Heart left ventricle (tissue), 16 donors: Measurements from ENCODE around the gene ZNF500. TPM values are rescaled to one million over a fixed set of nuclear protein-coding genes. Genes with fewer than 3 reads are reported as not detected.

Experiments used
- ATAC-seq, 4 donors: fragments of 200-7000 bp; cut with Tn5 transposase; one replicate each; pipeline ENCODE4 v1.9.1; 2020 to 2022; ENCODE audit warnings: moderate library complexity in 4 of 4, mild to moderate bottlenecking in 3 of 4, moderate number of reproducible peaks in 1 of 4
- DNase-seq, 5 donors: peaks; one replicate each; pipeline ENCODE4 v3.0.0-alpha.2; 2020
- H3K27ac ChIP-seq, 12 donors: fragments of 200-600 bp; sonication (generic) in 4 of 12; one replicate each; pipeline versions ENCODE4 v1.5.0 to v1.8.0; 2016 to 2022; ENCODE audit warnings: mild to moderate bottlenecking in 2 of 12
- H3K27me3 ChIP-seq, 9 donors: fragments of 200-600 bp; sonication (generic) in 2 of 9; one replicate each; pipeline versions ENCODE4 v1.5.1 to v1.8.0; 2016 to 2022; ENCODE audit warnings: mild to moderate bottlenecking in 3 of 9
- H3K36me3 ChIP-seq, 9 donors: fragments of 200-600 bp; sonication (generic) in 2 of 9; one replicate each; pipeline versions ENCODE4 v1.5.0 to v1.8.0; 2018 to 2022; ENCODE audit warnings: mild to moderate bottlenecking in 2 of 9
- H3K4me1 ChIP-seq, 12 donors: fragments of 200-600 bp; sonication (generic) in 4 of 12; one replicate each; pipeline versions ENCODE4 v1.5.0 to v1.8.0; 2016 to 2022; ENCODE audit warnings: mild to moderate bottlenecking in 3 of 12
- H3K4me3 ChIP-seq, 12 donors: fragments of 200-600 bp; sonication (generic) in 4 of 12; one replicate each; pipeline versions ENCODE4 v1.5.0 to v1.8.0; 2017 to 2022; ENCODE audit warnings: mild to moderate bottlenecking in 9 of 12, moderate library complexity in 4 of 12
- H3K9me3 ChIP-seq, 12 donors: fragments of 200-600 bp; sonication (generic) in 4 of 12; one replicate each; pipeline versions ENCODE4 v1.5.0 to v1.8.0; 2016 to 2022; ENCODE audit warnings: mild to moderate bottlenecking in 1 of 12
- CTCF ChIP-seq, 12 donors: fragments of 200-600 bp; sonication (generic) in 4 of 12; IDR thresholded peaks; one replicate each; pipeline versions ENCODE4 v1.5.0 to v1.8.0; 2018 to 2022; ENCODE audit warnings: antibody characterized with exemption in 12 of 12, mild to moderate bottlenecking in 5 of 12
- POLR2A ChIP-seq, 2 donors: fragments of 450-650 bp; IDR thresholded peaks; one replicate each; pipeline ENCODE4 v1.6.1; 2017; ENCODE audit warnings: antibody characterized with exemption in 2 of 2, mild to moderate bottlenecking in 2 of 2, moderate library complexity in 2 of 2
- WGBS, 4 donors: extraction: QIAGEN DNeasy Blood & Tissue Kit in 2 of 4; methylation state at CpG; one replicate each; pipeline versions ENCODE4 v1.1.5 to v1.1.7; 2013 to 2018; 5-methylcytosine and 5-hydroxymethylcytosine counted together
- intact Hi-C, 10 donors: fragments of 100-400 bp; cut with DNase I; formaldehyde crosslinking; loops; one replicate each; pipeline versions ENCODE4 v1.11.1 to v1.14.2; 2022
- polyA plus RNA-seq, 2 donors: library from polyadenylated mRNA; stranded (reverse); fragments of 200-250 nt; gene quantifications; one replicate each; pipeline ENCODE4 v1.2.3, GENCODE V29; 2013
- total RNA-seq, 9 donors: library from RNA; depleted of rRNA in 2 of 9; stranded (reverse); fragments of >200 nt in 2 of 9; fragmentation: NEBNext Ultra II Directional in 3 of 9; extraction: Animal tissue kit (Norgen Biotek cat#: 25700) in 3 of 9; gene quantifications; one replicate each; pipeline versions ENCODE4 v1.1.0 to v1.2.4, GENCODE V29; 2016 to 2023
- donor health status: ischemic (EF 13 %, LVEDD 7.1; RV severe dilation, severe dysfunction).
- donor health status: healthy with polysubstance abuse.
- donor health status: DM: no; HTN: yes; CAD: no.
- donor health status: DM: no; HTN: no; CAD: no.
- donor health status: ischemic (EF 25% LVEDD 6.9; RV normal size, moderate dysfunction).
- donor health status: ischemic (EF 25% LVEDD 5.7; RV mildly dilated, moderate dysfunction).
- donor health status: healthy.
- donor health status: DM: yes; HTN: yes; CAD: no.
- donor health status: ischemic (EF 35%, LVEDD 5.7; RV mildly dilated, moderate dysfunction).
- donor health status: nonischemic (EF 11% LVEDD 7.7; RV severe dilation, severe dysfunction).
- donor health status: DM: yes; HTN: yes; CAD: no.
- donor health status: PGD.
- donor health status: ischemic (EF 29% LVEDD 5.4; RV normal size, mild dysfunction).
- donor health status: nonischemic (EF 23%, LVEDD 6.1; RV moderate dilation, normal function).

The ZNF500 gene
- total and polyA plus RNA-seq, 11 donors = 4.8 to 11.6 (median 6.5) TPM

GRCh38 chr16:4706871-4707270 lies 60.1 kb downstream of the ZNF500 start:
- intact Hi-C loops = no loop called here
- no peak for TF ChIP-seq POLR2A (IDR thresholded peaks at IDR 0.05)
- no peak for TF ChIP-seq CTCF (IDR thresholded peaks at IDR 0.05)
- WGBS, 4 donors = 91 to 94% (median 92%) methylated on average over 7 of the region's 7 CpGs
- Histone ChIP-seq H3K27ac (no peak overlapping the region), H3K9me3 (no peaks in the 10 kb centered on the region), H3K27me3 (no peaks in the 10 kb centered on the region), H3K4me1 (no peaks in the 10 kb centered on the region), H3K36me3 (peaks cover 0 to 90% (median 72%) of the 10 kb centered on the region in 9 donors), H3K4me3 (no peak overlapping the region)
- DNase-seq (no peak), ATAC-seq (no peak)

GRCh38 chr16:4704913-4705312 lies 62.0 kb downstream of the ZNF500 start:
- no peak for ATAC-seq

GRCh38 chr16:4704491-4704890 lies 62.5 kb downstream of the ZNF500 start:
- Histone ChIP-seq H3K27me3 (no peaks in the 10 kb centered on the region), H3K36me3 (peaks cover 0 to 90% (median 76%) of the 10 kb centered on the region in 9 donors), H3K9me3 (no peaks in the 10 kb centered on the region), H3K4me3 (no peak overlapping the region), H3K4me1 (peaks cover 0 to 6% (median 0%) of the 10 kb centered on the region in 12 donors), H3K27ac (no peak overlapping the region)
- DNase-seq (no peak), ATAC-seq (no peak)
- TF ChIP-seq CTCF (IDR thresholded peaks at IDR 0.05) = no peak
- TF ChIP-seq POLR2A (IDR thresholded peaks at IDR 0.05) = no peak
- 92 to 94% (median 93%) methylated on average over 8 of the region's 8 CpGs for WGBS, 4 donors
- intact Hi-C loops = no loop called here

More at GRCh38 chr16:4704913-4705312, 62.0 kb downstream of the ZNF500 start:
- Histone ChIP-seq H3K4me3 (no peak overlapping the region), H3K27ac (no peak overlapping the region), H3K36me3 (peaks cover 0 to 90% (median 76%) of the 10 kb centered on the region in 9 donors), H3K27me3 (no peaks in the 10 kb centered on the region), H3K9me3 (no peaks in the 10 kb centered on the region), H3K4me1 (peaks cover 0 to 6% (median 0%) of the 10 kb centered on the region in 12 donors)
- no peak for TF ChIP-seq CTCF (IDR thresholded peaks at IDR 0.05)
- no peak for TF ChIP-seq POLR2A (IDR thresholded peaks at IDR 0.05)
- WGBS, 4 donors = 91 to 96% (median 96%) methylated on average over 14 of the region's 14 CpGs
- no peak for DNase-seq
- intact Hi-C loops = no loop called here

GRCh38 chr16:4703906-4704305 lies 63.1 kb downstream of the ZNF500 start:
- Histone ChIP-seq H3K4me1 (peaks cover 0 to 6% (median 0%) of the 10 kb centered on the region in 12 donors), H3K4me3 (no peak overlapping the region), H3K9me3 (no peaks in the 10 kb centered on the region), H3K36me3 (peaks cover 0 to 93% (median 76%) of the 10 kb centered on the region in 9 donors), H3K27ac (no peak overlapping the region), H3K27me3 (no peaks in the 10 kb centered on the region)
- intact Hi-C loops = no loop called here
- DNase-seq = no peak
- WGBS, 4 donors = 79 to 92% (median 85%) methylated on average over 6 to 7 of the region's 7 CpGs
- TF ChIP-seq POLR2A (IDR thresholded peaks at IDR 0.05) = no peak
- no peak for ATAC-seq

- Histone ChIP-seq H3K9me3 (no peaks in the 10 kb centered on the region), H3K36me3 (peaks cover 0 to 98% (median 75%) of the 10 kb centered on the region in 9 donors), H3K27ac (no peak overlapping the region), H3K4me3 (no peak overlapping the region), H3K4me1 (peaks cover 0 to 6% (median 0%) of the 10 kb centered on the region in 12 donors), H3K27me3 (no peaks in the 10 kb centered on the region)
- no peak for TF ChIP-seq POLR2A (IDR thresholded peaks at IDR 0.05)
- DNase-seq = no peak
- no peak for ATAC-seq
- WGBS, 4 donors = 84 to 90% (median 87%) methylated on average over 7 of the region's 7 CpGs
- intact Hi-C loops = no loop called here
These were observed 64.5 kb downstream of the ZNF500 start for GRCh38 chr16:4702466-4702808.
